ENCODE data around the gene HYAL4. TPM values are rescaled to one million over a fixed set of nuclear protein-coding genes. Genes with fewer than 3 reads are reported as not detected.

Gene HYAL4
- total RNA-seq, 1 experiment from 2014 or later = not detected

- no peak for ATAC-seq
- Mint-ChIP-seq H3K4me3 (no peak overlapping the region), H3K27me3 (ENCODE audit: low read depth) (no peaks in the 10 kb centered on the region), H3K36me3 (peaks cover 4% of the 10 kb centered on the region), H3K4me1 (no peaks in the 10 kb centered on the region), H3K9me3 (peaks cover 13% of the 10 kb centered on the region), H3K27ac (no peak overlapping the region)
- DNase-seq (ENCODE audit: low spot score) = no peak
- CTCF ChIA-PET = no interaction called here
- POLR2A ChIA-PET = no interaction called here
- TF ChIP-seq TEAD1 (CRISPR knock-in tag; IDR thresholded peaks at IDR 0.05) (no peak), MAX (CRISPR knock-in tag; IDR thresholded peaks at IDR 0.05) (no peak), STAT6 (CRISPR knock-in tag; conservative IDR thresholded peaks at IDR 0.05; ENCODE audit: low read depth) (no peak), JAZF1 (CRISPR knock-in tag; IDR thresholded peaks at IDR 0.05) (no peak), NFYB (CRISPR knock-in tag; conservative IDR thresholded peaks at IDR 0.05; ENCODE audit: low read depth) (no peak), TEAD4 (CRISPR knock-in tag; IDR thresholded peaks at IDR 0.05) (no peak), USF1 (CRISPR knock-in tag; IDR thresholded peaks at IDR 0.05) (no peak), IRF2 (CRISPR knock-in tag; IDR thresholded peaks at IDR 0.05; ENCODE audit: borderline replicate concordance, low read depth) (no peak), GRHL2 (CRISPR knock-in tag; IDR thresholded peaks at IDR 0.05; ENCODE audit: insufficient replicate concordance, severe bottlenecking) (no peak), ZNF532 (CRISPR knock-in tag; IDR thresholded peaks at IDR 0.05; ENCODE audit: borderline replicate concordance) (no peak), SMAD3 (CRISPR knock-in tag; IDR thresholded peaks at IDR 0.05; ENCODE audit: borderline replicate concordance) (no peak), FOXP4 (CRISPR knock-in tag; IDR thresholded peaks at IDR 0.05) (no peak), SP1 (CRISPR knock-in tag; conservative IDR thresholded peaks at IDR 0.05) (no peak), CTCF (IDR thresholded peaks at IDR 0.05) (no peak), ZNF671 (CRISPR knock-in tag; IDR thresholded peaks at IDR 0.05) (no peak), ETV6 (CRISPR knock-in tag; IDR thresholded peaks at IDR 0.05) (no peak), CREB1 (CRISPR knock-in tag; IDR thresholded peaks at IDR 0.05) (no peak), NR3C1 (CRISPR knock-in tag; conservative IDR thresholded peaks at IDR 0.05; ENCODE audit: low read depth) (no peak), IRF1 (CRISPR knock-in tag; IDR thresholded peaks at IDR 0.05) (no peak), ZNF423 (CRISPR knock-in tag; IDR thresholded peaks at IDR 0.05) (no peak)
Measured at GRCh38 chr7:123805287-123805686, 39.7 kb upstream of the HYAL4 start.

Data from WTC11 (cell line).